ENCODE data around the gene ST7. TPM values are rescaled to one million over a fixed set of nuclear protein-coding genes. Genes with fewer than 3 reads are reported as not detected.
A peak's percentile ranks its signal among the peaks of the same experiment; 100 is the strongest.

The ST7 gene
- total RNA-seq, 4 donors from 2014 or later, result 13.5 to 24.9 (median 18.6) TPM

- no peaks in the 10 kb centered on the region for H3K9me3 ChIP-seq
- peaks cover 0 to 13% (median 4%) of the 10 kb centered on the region in 3 donors for H3K36me3 ChIP-seq
- no peaks in the 10 kb centered on the region for H3K4me1 ChIP-seq
- no peak overlapping the region for H3K27ac ChIP-seq
- WGBS, 2 donors, result 71 to 73% methylated on average over 5 of the region's 5 CpGs
- H3K4me3 ChIP-seq, result no peak overlapping the region
- no peaks in the 10 kb centered on the region for H3K27me3 ChIP-seq
- peak; percentile 19 to 59 for DNase-seq (ENCODE audit: low spot score in 2 of 2)
- TF ChIP-seq POLR2A (IDR thresholded peaks at IDR 0.05), result no peak
- TF ChIP-seq CTCF (IDR thresholded peaks at IDR 0.05), result peak; percentile 55 to 88 (median 72)
- TF ChIP-seq EP300 (IDR thresholded peaks at IDR 0.05), result no peak
Observed at GRCh38 chr7:117212969-117213877, 259.9 kb downstream of the ST7 start.

- no peak for DNase-seq (ENCODE audit: low spot score in 2 of 2)
- Histone ChIP-seq H3K36me3 (peaks cover 0 to 14% (median 0%) of the 10 kb centered on the region in 3 donors), H3K9me3 (no peaks in the 10 kb centered on the region), H3K27ac (no peak overlapping the region), H3K4me1 (no peaks in the 10 kb centered on the region), H3K27me3 (no peaks in the 10 kb centered on the region), H3K4me3 (no peak overlapping the region)
- TF ChIP-seq POLR2A (IDR thresholded peaks at IDR 0.05), result no peak
- no peak for TF ChIP-seq EP300 (IDR thresholded peaks at IDR 0.05)
- no peak for TF ChIP-seq CTCF (IDR thresholded peaks at IDR 0.05)
- WGBS, 2 donors, result 94% methylated on average over 1 of the region's 1 CpG
Observed at GRCh38 chr7:117216010-117216409, 262.7 kb downstream of the ST7 start.

GRCh38 chr7:117216436-117217069, 263.3 kb downstream of the ST7 start:
- Histone ChIP-seq H3K36me3 (peaks cover 0 to 17% (median 0%) of the 10 kb centered on the region in 3 donors), H3K4me1 (no peaks in the 10 kb centered on the region), H3K4me3 (no peak overlapping the region), H3K9me3 (no peaks in the 10 kb centered on the region), H3K27ac (no peak overlapping the region), H3K27me3 (no peaks in the 10 kb centered on the region)
- TF ChIP-seq CTCF (IDR thresholded peaks at IDR 0.05) (no peak), EP300 (IDR thresholded peaks at IDR 0.05) (no peak), POLR2A (IDR thresholded peaks at IDR 0.05) (no peak)
- WGBS, 2 donors, result 68 to 72% methylated on average over 5 of the region's 5 CpGs
- no peak for DNase-seq (ENCODE audit: low spot score in 2 of 2)

- Histone ChIP-seq H3K27me3 (no peaks in the 10 kb centered on the region), H3K9me3 (no peaks in the 10 kb centered on the region), H3K4me1 (no peaks in the 10 kb centered on the region), H3K4me3 (no peak overlapping the region), H3K36me3 (peaks cover 0 to 25% (median 0%) of the 10 kb centered on the region in 3 donors), H3K27ac (no peak overlapping the region)
- TF ChIP-seq POLR2A (IDR thresholded peaks at IDR 0.05), result no peak
- TF ChIP-seq EP300 (IDR thresholded peaks at IDR 0.05), result no peak
- no peak for TF ChIP-seq CTCF (IDR thresholded peaks at IDR 0.05)
- 53 to 65% methylated on average over 6 of the region's 6 CpGs for WGBS, 2 donors
- no peak for DNase-seq (ENCODE audit: low spot score in 2 of 2)
Observed at GRCh38 chr7:117217106-117218035, 264.1 kb downstream of the ST7 start.

All from tibial nerve (tissue), 4 donors.